DMS 273 treated with DMSO at 0.1 percent for 48 hours (cell line): Measurements from ENCODE around the gene ATF7.
A peak's percentile ranks its signal among the peaks of the same experiment; 100 is the strongest.
"Not testable (repeated sequence)": the region's sequence is repeated elsewhere in the genome, so short reads cannot be mapped to it uniquely, and the experiment has no call there.

Experiments used
- DNase-seq: peaks from one replicate; lab custom pipeline; 2025; lab: John Stamatoyannopoulos, UW

Gene ATF7

DNA sequence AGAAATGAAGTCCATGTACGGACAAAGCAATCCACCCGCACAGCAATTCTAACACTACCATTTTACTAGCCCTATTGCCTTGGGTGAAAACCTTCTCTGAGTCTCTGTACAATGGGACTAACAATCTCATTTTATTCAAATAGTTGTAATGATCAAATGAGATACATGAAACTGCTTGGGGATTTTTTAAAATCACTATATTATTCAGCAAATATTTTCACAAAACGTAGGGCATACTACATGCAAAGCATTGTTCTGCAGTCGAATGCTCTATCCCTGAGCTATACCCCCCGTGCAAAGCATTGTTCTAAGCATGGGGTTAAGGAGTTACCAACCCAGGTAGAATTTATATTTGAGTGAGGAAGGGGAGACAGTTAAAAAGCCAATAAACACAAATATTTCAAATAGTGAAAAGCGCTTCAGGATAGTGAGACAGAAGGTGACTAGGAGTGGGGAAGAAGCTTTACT, 554 bp upstream of the ATF7 start:
- no peak for DNase-seq

DNA sequence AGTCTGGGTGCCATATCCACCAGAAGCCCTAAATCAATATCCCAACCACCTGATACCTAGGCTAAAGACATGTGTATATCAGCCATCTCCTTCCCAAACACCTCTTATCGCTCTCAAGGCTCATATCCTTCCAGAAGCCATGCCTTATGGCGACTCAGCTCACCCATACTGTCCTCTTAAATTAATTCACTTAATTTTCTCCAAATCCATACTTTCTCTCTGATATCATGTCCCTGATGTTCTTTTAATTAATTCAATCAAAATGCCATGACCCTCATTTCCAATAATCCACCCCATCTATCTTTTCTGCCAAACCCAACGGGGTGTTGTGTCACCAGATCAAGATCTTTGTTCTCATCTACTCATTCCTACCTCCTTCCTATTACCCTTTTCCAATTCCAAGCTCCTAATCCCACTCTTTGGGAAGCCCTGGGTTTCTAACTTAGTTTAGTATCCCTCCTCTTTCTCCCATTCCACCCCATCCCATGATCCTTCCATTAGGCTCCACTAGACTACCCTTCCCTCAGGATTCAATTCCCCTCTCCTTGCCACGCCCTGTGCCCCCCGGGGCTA, 723 bp downstream of the ATF7 start:
- DNase-seq = no peak

DNA sequence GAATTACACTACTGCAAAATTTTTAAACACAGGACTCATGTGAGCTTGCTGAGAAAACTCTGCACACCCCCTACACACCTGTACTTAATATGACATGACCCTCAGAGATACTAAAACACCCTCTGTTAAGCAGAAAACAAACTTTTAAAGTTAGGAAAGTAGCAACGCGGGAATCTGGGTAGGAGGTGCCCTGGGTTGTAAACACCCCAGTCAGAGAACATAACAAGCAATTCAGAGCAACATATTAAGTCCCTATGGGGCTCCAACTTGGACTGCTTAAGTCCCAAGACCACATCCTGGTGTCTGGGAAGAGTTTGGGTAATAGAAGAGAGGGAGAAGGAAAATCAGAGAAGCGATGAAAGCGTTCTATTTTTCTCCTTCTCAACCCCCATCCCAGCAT, 1.2 kb downstream of the ATF7 start:
- DNase-seq = no peak

DNA sequence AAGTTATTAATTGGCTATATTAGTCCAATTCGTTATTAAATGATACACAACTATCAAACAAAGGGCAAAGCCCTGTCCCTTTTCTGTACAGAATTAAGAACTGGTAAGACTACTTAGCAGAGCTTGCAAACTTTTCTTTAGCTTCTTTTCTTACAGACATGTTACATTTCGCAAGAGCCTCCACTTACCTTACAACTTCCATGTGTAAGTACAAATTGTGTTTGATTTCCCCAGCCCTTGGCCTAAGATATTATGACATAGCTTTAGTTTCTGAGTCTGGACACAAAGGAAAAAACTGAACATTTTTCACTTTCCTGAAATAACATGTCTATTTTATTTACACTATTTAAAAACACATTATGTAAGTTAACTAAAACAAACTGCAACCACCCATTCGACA, 1.7 kb downstream of the ATF7 start:
- no peak for DNase-seq

DNA sequence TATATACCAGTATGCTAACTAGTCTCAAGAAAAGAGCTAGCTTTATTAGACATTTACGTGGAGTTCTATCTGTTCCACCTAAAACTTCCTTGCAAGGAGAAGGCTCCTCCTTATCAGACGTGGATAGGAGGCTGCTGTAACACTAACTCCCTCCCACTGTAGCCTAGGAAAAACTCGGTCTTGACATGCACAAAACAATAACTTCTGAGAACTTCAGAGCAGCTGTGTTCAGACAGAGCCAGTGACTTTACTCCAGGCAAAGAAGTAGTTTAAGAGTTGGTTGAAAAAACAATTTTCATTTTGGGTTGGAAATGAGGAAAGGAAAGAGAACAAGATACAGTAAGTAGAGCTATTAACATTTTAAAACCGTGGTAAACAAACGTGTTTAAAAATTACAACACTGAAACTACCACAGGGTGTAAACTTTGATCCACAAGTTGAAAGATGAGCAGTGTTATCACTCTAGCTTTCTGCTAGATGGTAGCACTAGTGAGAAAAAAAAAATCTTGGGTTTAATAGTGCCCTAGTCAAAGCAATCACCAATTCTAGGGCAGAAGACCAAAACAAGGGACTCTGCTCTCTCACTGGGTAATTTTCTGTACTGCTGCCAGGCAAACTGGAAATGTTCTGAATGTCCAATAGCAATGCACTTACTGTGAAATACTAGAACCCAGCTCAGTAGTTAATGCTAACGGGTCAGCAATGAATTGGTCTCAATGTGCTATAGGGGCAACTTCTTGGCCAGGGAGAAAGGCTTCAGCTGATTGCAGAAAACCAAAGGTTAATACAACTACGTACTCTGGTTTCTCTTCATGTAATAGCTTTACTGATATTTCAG, 2.4 kb downstream of the ATF7 start:
- DNase-seq = peak; percentile 46

DNA sequence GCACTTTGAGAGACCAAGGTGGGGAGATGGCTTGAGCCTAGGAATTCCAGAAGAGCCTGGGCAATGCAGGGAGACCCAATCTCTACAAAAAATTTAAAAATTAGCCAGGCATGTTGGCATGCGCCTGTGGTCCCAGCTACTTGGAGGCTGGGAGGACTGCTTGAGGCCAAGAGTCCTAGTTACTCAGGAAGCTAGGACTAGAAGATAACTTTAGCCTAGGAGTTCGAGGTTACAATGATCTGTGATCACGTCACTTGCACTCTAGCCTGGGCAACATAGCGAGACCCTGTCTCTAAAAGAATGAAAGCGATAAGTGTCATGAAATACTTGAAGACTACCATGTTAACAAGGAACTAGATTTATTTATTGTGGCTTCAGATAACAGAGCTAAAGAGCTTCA, 3.5 kb downstream of the ATF7 start:
- no peak for DNase-seq

DNA sequence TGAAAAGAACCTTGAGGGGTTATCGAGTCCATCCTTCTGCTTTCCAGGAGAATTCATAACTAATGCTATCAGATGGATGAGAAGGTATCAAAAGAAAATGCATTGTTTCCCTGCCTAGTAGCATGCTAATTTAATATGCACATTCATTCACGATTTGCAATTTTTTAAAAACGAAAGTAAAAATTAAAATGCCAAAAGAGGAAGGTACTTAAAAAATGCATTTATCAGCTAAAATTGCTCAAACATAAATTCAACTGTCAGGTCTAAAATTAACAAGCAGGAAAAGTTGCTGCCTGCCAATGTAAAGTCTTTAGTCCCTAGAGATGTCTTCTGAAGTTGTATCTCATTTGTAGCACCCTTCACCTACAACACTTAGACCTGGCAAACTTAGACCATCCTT, 7.9 kb downstream of the ATF7 start:
- DNase-seq = no peak

DNA sequence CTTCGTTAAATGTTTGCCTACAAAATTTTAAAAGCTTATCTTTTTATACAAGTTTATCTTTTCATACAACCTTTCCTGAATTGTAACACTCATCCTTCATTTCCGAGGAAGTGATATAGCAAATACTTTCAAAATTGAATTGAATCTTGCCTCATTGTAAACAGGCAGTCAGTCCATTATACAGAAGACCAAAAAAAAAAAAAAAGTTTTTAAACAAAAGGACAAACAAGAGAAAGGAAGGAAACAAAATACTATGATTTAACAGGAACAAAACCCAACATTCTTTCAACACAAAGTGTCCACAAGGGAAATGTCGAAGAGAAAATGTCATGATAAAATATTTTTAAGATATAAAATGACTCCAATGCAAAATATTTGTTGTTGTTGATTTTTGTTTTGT, 8.5 kb downstream of the ATF7 start:
- DNase-seq = no peak

DNA sequence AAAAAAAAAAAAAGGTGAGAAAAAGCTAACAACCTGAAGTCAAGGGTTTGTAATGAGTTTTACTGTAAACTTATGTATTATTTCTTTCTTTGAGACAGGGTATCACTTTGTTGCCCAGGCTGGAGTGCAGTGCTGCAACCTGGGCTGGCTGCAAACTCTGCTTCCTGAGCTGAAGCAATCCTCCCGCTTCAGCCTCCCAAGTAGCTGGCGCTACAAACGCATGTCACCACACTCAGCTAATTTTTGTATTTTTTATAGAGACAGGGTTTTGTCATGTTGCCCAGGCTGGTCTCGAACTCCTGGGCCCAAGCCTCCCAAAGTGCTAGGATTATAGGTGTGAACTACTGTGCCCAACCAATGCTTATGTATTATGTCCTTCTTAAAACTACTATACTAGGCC, 9.2 kb downstream of the ATF7 start:
- DNase-seq = no peak

DNA sequence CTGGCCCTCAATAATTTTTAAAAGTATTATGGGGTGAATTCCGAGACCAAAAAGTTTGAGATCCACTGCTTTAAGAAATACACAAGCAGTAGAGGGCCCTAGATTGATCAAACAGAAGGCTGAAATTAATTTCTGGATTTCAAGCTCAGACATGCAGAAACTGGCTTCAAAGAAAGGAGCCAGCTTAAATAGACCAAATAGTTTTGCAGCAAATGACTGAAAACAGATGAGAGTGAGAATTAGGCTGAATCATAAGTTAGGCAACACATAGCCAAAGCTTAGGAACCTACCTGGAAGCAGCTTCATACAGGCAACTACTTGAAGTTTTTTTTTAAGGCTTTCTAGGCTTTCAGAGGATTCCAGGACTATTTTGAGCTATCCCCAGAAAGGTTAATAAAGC, 12.4 kb downstream of the ATF7 start:
- no peak for DNase-seq

DNA sequence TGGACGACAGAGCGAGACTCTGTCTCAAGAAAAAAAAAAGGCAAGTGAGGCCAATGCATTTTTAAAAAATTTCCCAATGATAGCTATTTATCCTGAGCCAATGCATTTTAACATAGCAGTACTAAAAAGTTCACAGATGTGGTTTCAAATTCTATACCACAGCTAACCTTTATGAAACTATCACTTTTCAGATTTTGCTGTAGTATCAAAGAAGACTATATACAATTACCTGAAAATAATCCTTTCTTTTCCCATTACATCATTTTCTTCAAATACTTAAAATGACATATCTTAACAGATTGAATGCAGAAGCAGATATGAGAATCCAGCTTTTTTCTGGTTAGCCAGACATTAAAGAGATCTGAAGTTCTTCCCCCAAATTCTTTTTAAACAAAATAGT, 13.2 kb downstream of the ATF7 start:
- DNase-seq = no peak

DNA sequence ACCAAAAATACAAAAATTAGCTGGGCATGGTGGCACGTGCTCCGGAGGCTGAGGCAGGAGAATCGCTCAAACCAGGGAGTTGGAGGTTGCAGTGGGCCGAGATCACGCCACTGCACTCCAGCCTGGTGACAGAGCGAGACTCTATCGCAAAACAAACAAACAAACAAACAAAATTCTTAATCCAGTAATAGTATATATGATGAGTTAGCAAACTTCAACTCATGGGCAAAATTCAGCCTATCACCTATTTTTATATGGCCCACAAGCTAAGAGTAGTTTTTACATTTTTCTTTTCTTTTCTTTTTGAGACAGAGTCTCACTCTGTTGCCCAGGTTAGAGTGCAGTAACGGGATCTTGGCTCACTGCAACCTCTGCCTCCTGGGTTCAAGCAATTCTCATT, 14.9 kb downstream of the ATF7 start:
- DNase-seq = no peak

DNA sequence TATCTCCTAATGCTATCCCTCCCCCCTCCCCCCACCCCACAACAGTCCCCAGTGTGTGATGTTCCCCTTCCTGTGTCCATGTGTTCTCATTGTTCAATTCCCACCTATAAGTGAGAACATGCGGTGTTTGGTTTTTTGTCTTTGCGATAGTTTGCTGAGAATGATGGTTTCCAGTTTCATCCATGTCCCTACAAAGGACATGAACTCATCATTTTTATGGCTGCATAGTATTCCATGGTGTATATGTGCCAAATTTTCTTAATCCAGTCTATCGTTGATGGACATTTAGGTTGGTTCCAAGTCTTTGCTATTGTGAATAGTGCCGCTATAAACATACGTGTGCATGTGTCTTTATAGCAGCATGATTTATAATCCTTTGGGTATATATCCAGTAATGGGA, 19.5 kb downstream of the ATF7 start:
- DNase-seq = not testable (repeated sequence)

DNA sequence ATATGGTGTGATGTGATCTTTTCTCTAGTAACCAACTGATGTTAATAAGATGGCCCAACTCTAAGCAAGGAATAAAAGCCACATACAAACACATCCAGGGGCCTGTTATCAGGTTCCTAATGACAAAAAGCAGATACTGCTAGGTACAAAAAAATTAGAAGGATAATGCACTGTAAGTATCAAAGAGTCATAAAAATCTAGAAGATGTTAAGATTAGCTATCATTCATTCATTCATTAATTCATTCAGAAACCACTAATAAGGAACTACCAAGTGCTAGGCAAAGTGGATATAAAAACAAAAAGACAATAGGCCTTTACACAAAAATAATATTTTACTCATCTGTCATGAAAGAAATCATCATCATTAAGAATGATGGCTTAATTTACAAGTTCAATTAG, 21.6 kb downstream of the ATF7 start:
- no peak for DNase-seq

DNA sequence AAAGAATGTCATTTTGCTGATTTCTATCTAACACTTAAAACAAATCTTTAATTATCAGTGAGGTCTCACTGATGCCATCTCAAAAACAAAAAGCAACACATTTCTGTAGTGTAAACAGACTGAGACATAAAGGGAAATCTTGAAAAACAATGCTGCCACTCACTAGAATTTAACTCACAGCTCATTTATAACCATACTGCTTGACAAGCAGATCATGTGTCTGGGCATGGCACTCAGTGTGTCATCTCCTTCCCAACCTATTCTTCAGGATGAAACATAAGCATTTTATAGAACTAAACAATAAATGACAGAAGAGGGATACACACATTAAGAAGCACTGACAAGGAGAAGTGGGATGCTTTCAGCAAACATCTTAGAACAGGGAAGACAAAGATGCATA, 22.4 kb downstream of the ATF7 start:
- no peak for DNase-seq

DNA sequence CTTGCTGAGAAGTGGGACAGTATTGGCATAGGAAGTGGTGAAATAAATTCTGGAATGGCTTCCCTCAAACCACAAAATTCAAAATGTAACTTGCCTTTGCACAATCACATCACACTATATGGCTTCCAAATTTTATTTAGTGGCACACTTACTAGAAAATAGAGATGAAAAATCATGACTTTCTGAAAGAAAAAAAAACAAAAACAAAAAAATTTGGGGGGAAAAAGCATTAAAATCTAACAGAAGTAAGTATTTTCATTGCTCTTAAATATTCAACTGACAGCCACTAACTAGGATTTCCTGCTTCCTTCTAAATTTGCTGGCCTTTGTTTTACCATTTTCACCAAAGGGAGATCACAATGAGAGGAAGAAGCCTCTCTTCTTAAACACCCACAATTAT, 23.0 kb downstream of the ATF7 start:
- no peak for DNase-seq

DNA sequence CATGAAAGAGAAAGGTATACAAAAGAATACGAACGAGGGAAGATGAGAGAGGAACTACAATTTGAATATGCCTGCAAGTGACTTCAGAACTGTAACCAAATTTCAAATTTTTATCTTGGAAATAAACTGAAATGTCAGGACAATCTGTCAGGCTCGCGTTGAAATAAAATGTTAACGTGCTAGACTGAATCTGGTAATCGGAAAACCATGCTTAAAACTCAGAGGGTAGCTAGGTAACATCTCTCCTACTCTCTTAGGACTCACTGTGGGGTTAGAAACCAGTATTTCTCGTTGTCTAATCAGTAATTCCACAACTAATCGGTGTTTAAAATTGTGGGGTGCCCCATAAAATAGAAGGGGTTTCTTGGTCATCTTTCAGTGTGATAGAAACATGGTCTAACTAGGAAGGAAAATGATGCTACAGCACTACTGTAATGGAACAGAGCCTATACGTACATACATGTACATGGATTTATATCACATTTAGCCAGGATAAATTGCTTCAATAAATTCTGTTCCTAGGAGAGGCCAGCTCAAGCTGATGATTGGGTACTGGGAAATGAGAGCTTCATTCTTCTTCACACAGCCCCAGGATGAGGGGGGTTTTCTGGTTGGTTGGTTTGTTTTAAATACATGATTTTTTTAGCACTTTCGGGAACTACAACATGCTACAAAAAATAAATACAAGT, 23.9 kb downstream of the ATF7 start:
- DNase-seq = no peak

DNA sequence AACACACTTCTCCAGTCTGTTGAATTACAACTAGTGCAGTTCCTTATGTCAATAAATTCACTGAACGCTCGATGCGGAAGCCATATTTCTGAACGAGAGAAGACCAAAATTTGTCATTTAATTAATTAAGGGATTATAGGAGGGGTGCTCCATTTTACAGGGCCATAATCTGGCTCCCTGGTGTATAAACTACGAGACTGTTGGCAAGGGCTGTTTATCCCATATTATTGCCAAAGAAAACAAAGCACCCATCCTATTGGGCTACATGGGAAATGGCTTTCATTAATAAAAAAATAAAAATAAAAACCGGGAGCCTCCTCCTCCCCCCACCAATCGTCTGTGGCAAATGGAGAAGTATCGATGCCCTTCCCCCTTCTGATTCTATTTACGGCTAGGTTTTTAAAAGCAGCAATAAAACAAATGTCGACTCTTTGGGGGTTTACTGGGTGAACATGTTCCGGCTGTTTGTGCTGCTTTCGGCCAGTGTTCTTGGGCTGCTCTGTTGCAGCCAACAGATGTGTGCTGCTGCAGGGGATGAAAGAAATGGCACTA, 24.8 kb downstream of the ATF7 start:
- no peak for DNase-seq

DNA sequence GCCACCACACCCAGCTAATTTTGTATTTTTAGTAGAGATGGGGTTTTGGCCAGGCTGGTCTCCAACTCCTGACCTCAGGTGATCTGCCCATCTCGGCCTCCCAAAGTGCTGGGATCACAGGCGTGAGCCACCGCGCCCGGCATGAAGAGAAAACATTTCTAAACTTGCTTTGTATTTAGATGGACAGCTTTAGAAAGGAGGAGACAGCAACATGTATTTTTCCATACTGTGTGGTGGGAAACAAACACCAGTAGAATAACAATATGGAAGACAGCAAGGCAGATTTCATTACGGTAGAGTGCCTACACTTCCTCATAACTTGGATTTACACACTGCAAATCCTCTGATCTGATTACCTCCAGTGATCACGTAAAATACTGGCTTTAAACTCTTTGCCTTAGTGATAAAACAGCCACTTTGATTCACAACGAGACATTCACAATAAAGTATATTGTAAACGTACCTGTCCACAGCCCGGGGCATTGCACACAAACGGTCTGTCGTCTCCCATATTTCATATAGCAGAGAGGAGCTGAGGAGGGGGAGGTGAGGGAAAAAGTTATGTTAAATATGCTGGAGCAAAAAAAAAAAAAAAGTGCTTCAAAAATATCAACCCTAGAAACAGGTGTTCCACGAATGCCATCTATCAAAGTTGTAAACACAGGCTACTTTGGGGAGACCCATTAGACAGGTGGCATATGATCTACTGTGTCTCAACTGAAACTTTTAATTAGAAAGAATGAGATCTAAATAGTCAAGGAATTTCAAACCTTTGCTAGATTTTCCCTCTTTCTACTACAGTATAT, 25.5 kb downstream of the ATF7 start:
- no peak for DNase-seq

DNA sequence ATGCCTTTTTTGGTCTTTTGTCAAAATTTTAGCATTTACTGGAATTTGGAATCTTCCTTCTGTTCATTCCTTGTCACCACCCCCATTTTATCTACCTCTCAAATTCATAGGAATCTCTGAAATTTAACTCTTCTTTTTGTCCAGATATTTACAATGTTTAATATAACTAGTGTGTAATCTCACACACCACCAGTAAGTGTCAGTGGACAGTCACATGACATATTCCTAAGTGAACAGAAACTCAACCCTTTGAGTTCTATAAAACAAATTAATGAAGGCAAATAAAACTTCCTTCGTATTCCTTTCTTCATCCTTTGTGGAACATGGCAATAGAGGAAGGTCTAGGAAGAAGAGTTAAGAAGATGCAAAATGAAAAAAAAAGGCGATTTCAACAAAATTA, 26.6 kb downstream of the ATF7 start:
- no peak for DNase-seq

DNA sequence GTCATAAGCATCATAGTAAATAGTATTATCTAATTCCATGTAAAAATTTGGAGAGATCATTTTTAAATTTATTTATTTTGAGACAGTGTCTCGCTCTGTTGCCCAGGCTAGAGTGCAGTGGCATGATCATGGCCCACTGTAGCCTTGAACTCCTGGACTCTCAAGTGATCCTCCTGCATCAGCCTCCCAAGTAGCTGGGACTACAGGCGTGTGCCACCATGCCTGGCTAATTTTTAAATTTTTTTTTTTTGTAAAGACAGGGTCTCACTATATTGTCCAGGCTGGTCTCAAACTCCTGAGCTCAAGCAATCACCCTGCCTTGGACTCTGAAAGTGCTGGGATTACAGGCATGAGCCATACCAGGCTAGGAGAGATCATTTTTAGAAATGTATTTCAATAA, 27.2 kb downstream of the ATF7 start:
- not testable (repeated sequence) for DNase-seq

DNA sequence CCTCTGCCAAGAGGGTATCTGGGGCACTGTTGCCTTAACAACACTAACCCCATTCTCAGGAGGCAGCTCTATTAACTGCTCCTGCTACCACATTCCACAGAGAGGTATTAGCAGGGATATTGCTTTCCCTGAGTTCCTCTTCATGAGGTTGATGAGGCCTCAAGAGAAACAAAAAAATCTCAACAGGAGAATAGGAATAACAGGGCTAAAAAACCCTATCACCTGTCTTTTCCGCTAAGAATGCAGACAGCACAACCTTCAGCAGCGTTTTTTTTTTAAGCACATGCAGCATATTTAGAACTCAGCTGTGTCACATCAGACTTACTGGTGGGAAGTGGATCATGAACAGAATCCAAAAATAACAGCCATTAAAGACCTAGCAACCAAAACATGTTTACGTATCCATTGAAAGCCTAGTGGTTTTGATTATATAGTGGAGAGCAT, 29.2 kb downstream of the ATF7 start:
- no peak for DNase-seq
